ENCODE measurements around the gene SH3BP2. TPM values are rescaled to one million over a fixed set of nuclear protein-coding genes. Genes with fewer than 3 reads are reported as not detected.

SH3BP2 gene
- total RNA-seq, 2 experiments from 2014 or later, result 10.9 to 31.6 TPM

GRCh38 chr4:2820216-2820982 is 27.5 kb downstream of the SH3BP2 start:
- Histone ChIP-seq H3K4me3 (ENCODE audit: low read depth, low read length, poor library complexity, severe bottlenecking) (no peak overlapping the region), H3K4me2 (ENCODE audit: low read length) (no peak overlapping the region), H3K4me1 (ENCODE audit: insufficient read depth, low read length, poor library complexity, severe bottlenecking) (peaks cover 6% of the 10 kb centered on the region), H3K9me2 (ENCODE audit: insufficient read depth, low read length) (no peaks in the 10 kb centered on the region), H2AFZ (ENCODE audit: low read length) (no peak overlapping the region), H3K27ac (ENCODE audit: low read depth, low read length, poor library complexity, severe bottlenecking) (no peak overlapping the region), H4K20me1 (ENCODE audit: insufficient read depth, low read length) (no peaks in the 10 kb centered on the region), H3K9me3 (ENCODE audit: low read length) (no peaks in the 10 kb centered on the region), H3K36me3 (ENCODE audit: insufficient read depth, low read length) (no peaks in the 10 kb centered on the region), H3K79me2 (ENCODE audit: insufficient read depth, low read depth, low read length) (no peaks in the 10 kb centered on the region)
- TF ChIP-seq CTCF (conservative IDR thresholded peaks at IDR 0.05; ENCODE audit: low read length), result no peak
- CTCF ChIA-PET (ENCODE audit: unreplicated experiment), result no interaction called here
- BruUV-seq (replicated peaks), result no TSS peak
- DNase-seq (ENCODE audit: low spot score), result no peak
- POLR2A ChIA-PET, result interaction anchor here (1.8 kb wide), 1 partner anchor 8 kb away, joined by 5 read pairs; no protein-coding TSS in a partner anchor
- intact Hi-C loops (cut with micrococcal nuclease; ENCODE audit: unreplicated experiment), result no loop called here

DNA sequence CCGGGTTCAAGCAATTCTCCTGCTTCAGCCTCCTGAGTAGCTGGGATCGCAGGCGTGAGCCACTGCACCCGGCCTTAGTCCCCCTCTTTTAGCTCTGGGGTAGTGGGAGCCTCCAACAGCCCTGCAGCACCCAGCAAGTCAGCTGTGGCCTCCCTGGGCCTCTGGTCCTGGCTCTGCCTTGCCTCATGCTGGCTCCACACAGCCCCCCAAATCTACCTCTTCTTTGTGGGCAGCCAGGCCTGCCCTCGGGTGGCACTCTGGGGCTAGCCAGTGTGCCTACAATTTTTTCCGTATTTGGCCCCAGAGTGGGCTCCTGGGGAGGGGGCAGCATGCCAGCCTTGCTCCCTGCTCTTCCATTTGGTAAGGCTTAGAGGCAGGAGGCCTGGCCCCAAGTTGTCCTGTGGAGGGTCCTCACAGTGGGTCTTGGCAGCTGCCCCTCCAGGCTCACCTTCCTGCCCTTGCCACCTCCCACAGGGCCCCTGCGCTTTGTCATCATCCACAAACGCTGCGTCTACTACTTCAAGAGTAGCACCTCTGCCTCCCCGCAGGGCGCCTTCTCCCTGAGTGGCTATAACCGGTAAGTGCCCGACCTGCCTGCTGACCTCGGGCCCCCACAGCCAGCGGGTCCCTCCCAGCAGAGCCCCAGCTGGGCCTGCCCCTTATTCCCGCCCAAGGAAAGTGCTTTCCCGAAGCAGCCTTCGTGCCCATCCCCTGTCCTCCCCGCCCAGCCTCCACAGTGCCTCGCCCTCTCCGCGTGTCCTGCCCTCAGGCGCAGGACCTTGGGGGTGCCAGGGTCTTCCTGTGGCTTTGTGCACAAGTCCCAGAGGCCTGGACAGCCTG is 29.8 kb downstream of the SH3BP2 start:
- ChIA-PET CTCF (ENCODE audit: unreplicated experiment) (no interaction called here), POLR2A (interaction anchor here (1.2 to 1.8 kb wide), 2 partner anchors 11 to 12 kb away, joined by 3 to 5 read pairs; no protein-coding TSS in a partner anchor)
- Histone ChIP-seq H3K9me3 (ENCODE audit: low read length) (no peaks in the 10 kb centered on the region), H4K20me1 (ENCODE audit: insufficient read depth, low read length) (no peaks in the 10 kb centered on the region), H2AFZ (ENCODE audit: low read length) (no peak overlapping the region), H3K79me2 (ENCODE audit: insufficient read depth, low read depth, low read length) (no peaks in the 10 kb centered on the region), H3K9me2 (ENCODE audit: insufficient read depth, low read length) (no peaks in the 10 kb centered on the region), H3K4me1 (ENCODE audit: insufficient read depth, low read length, poor library complexity, severe bottlenecking) (peaks cover 3% of the 10 kb centered on the region), H3K36me3 (ENCODE audit: insufficient read depth, low read length) (no peaks in the 10 kb centered on the region), H3K4me2 (ENCODE audit: low read length) (no peak overlapping the region), H3K27ac (ENCODE audit: low read depth, low read length, poor library complexity, severe bottlenecking) (no peak overlapping the region), H3K4me3 (ENCODE audit: low read depth, low read length, poor library complexity, severe bottlenecking) (no peak overlapping the region)
- TF ChIP-seq CTCF (conservative IDR thresholded peaks at IDR 0.05; ENCODE audit: low read length) (no peak), EZH2phosphoT487 (IDR thresholded peaks at IDR 0.05; ENCODE audit: borderline replicate concordance, low read depth, low read length) (no peak)
- no TSS peak for BruUV-seq (replicated peaks)
- intact Hi-C loops (cut with micrococcal nuclease; ENCODE audit: unreplicated experiment), result no loop called here
- DNase-seq (ENCODE audit: low spot score), result no peak

DNA sequence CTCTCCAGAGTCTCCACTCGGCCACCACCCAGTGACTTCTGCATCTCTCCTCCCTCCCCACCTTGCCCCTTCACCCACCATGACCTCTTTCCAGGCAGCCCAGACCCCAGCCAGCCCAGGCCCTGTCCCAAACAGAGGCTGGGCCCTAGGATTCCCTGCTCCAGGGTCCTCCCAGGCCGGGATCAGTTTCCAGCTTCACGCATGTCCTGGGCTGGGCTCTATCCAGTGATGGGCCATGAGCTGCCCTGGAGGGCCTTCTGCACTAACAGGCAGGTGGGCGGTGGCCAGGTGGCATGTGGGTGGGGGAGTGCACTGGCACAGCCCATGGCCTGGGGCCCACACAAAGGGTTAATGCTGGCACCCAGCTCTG is 30.4 kb downstream of the SH3BP2 start:
- no peaks in the 10 kb centered on the region for H3K9me3 ChIP-seq (ENCODE audit: low read length)
- H3K4me3 ChIP-seq (ENCODE audit: low read depth, low read length, poor library complexity, severe bottlenecking), result no peak overlapping the region
- no peak overlapping the region for H3K27ac ChIP-seq (ENCODE audit: low read depth, low read length, poor library complexity, severe bottlenecking)
- H3K9me2 ChIP-seq (ENCODE audit: insufficient read depth, low read length), result no peaks in the 10 kb centered on the region
- intact Hi-C loops (cut with micrococcal nuclease; ENCODE audit: unreplicated experiment), result no loop called here
- H3K36me3 ChIP-seq (ENCODE audit: insufficient read depth, low read length), result no peaks in the 10 kb centered on the region
- H3K4me1 ChIP-seq (ENCODE audit: insufficient read depth, low read length, poor library complexity, severe bottlenecking), result no peaks in the 10 kb centered on the region
- ChIA-PET POLR2A (no interaction called here), CTCF (ENCODE audit: unreplicated experiment) (no interaction called here)
- no peak overlapping the region for H3K4me2 ChIP-seq (ENCODE audit: low read length)
- no TSS peak for BruUV-seq (replicated peaks)
- TF ChIP-seq EZH2phosphoT487 (IDR thresholded peaks at IDR 0.05; ENCODE audit: borderline replicate concordance, low read depth, low read length), result no peak
- no peak for TF ChIP-seq CTCF (conservative IDR thresholded peaks at IDR 0.05; ENCODE audit: low read length)
- H3K79me2 ChIP-seq (ENCODE audit: insufficient read depth, low read depth, low read length), result no peaks in the 10 kb centered on the region
- no peaks in the 10 kb centered on the region for H4K20me1 ChIP-seq (ENCODE audit: insufficient read depth, low read length)
- no peak overlapping the region for H2AFZ ChIP-seq (ENCODE audit: low read length)
- DNase-seq (ENCODE audit: low spot score), result no peak

Data from OCI-LY7 (cell line).